ENCODE results near the gene MDM1.

DNA sequence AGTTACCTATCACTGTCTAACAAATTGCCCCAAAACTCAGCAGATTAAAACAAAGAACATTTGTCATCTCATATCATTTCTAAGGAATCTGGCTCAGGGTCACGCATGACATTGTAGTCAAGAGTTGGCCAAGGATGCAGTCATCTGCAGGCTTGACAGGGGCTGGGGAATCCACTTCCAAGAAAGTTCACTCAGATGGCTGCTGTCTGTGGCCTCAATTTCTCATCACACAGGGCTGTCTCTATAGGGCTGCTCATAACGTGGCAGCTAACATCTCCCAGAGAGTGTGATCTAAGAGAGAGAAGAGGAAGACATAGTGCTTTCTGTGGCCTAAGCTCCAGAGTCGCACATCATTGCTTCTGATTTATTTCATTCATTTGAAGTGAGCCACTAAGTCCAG lies 61.8 kb downstream of the MDM1 start:
- TF ChIP-seq CTCF (IDR thresholded peaks at IDR 0.05): no peak
- TF ChIP-seq POLR2AphosphoS5 (IDR thresholded peaks at IDR 0.05): no peak
